K562 (cell line): Measurements from ENCODE around the gene ZBED4. TPM values are rescaled to one million over a fixed set of nuclear protein-coding genes. Genes with fewer than 3 reads are reported as not detected.

ENCODE experiments used
- ATAC-seq: fragments of 200-7000 bp; cut with Tn5 transposase; 3 replicates; pipeline ENCODE4 v1.9.1; 2020; ENCODE audit warnings: moderate library complexity
- BruUV-seq: library from RNA; stranded (reverse); fragments of 400-500 nt; replicated peaks from 2 replicates; lab custom pipeline; 2021; lab: Mats Ljungman, UMichigan
- CTCF ChIA-PET: fragments of 300-600 bp; formaldehyde crosslinking; extraction: SDS; loops from one replicate; lab custom pipeline; 2021; ENCODE audit warnings: low intra/inter-chr PET ratio; lab: Yijun Ruan, JAX
- POLR2A ChIA-PET: fragments of 300-600, 350-650 bp; sonication (Branson Sonifier 250); formaldehyde crosslinking; extraction: SDS; loops from one replicate; lab custom pipeline; 2021; ENCODE audit warnings: antibody characterized with exemption, inconsistent platforms; lab: Yijun Ruan, JAX
- DNase-seq, 4 experiments: peaks; one replicate each; pipeline versions ENCODE4 v3.0.0 to v3.0.0-alpha.2; 2011 to 2018; ENCODE audit warnings: low spot score in 3 of 4, mixed read lengths in 3 of 4; ENCODE audit errors: extremely low read depth in 1 of 4
- FAIRE-seq: peaks from 2 replicates; lab custom pipeline; 2011; peaks lifted over from hg19 to GRCh38; lab: Jason Lieb, UNC
- H2AFZ ChIP-seq: 2 replicates; pipeline ENCODE4 v1.6.0; 2011; ENCODE audit warnings: low read depth, low read length, control low read depth, inconsistent platforms
- H3K27ac ChIP-seq: fragments of 200-600 bp; 3 replicates; pipeline ENCODE4 v1.8.0; 2011; ENCODE audit warnings: low read depth, mild to moderate bottlenecking, control low read depth, inconsistent platforms, low read length, moderate library complexity, mixed read lengths; ENCODE audit errors: extremely low read depth
- H3K27me3 ChIP-seq, 2 experiments: fragments of 300-600 bp in 1 of 2; 2 replicates in 1 of 2; 3 replicates in 1 of 2; pipeline versions ENCODE4 v1.6.0 to v1.8.0; 2011; ENCODE audit warnings: inconsistent platforms in 2 of 2, low read length in 2 of 2, mild to moderate bottlenecking in 1 of 2, mixed read lengths in 1 of 2, moderate library complexity in 1 of 2; ENCODE audit not compliant: control insufficient read depth in 2 of 2, insufficient read depth in 2 of 2
- H3K36me3 ChIP-seq: fragments of 300-600 bp; 3 replicates; pipeline ENCODE4 v1.8.0; 2011; ENCODE audit warnings: mild to moderate bottlenecking, low read length, inconsistent platforms; ENCODE audit not compliant: control insufficient read depth, insufficient read depth
- H3K4me1 ChIP-seq, 2 experiments: fragments of 200-600 bp in 1 of 2; replicated peaks in 1 of 2; 2 replicates in 1 of 2; 3 replicates in 1 of 2; pipeline versions ENCODE4 v1.5.1 to v1.8.0; 2011; ENCODE audit warnings: inconsistent platforms in 2 of 2, low read length in 2 of 2, mild to moderate bottlenecking in 1 of 2, mixed read lengths in 1 of 2, moderate library complexity in 1 of 2; ENCODE audit not compliant: control insufficient read depth in 2 of 2, insufficient read depth in 2 of 2
- H3K4me2 ChIP-seq: 2 replicates; pipeline ENCODE4 v1.6.1; 2011; ENCODE audit warnings: low read length, control low read depth, inconsistent platforms, mixed read lengths; ENCODE audit not compliant: insufficient read depth
- H3K4me3 ChIP-seq: fragments of 200-600 bp; sonication (generic), shearing (Covaris generic); 2 replicates; pipeline ENCODE4 v1.5.1; 2016; ENCODE audit warnings: control low read depth, inconsistent platforms
- H3K79me2 ChIP-seq: fragments of 200-600 bp; 3 replicates; pipeline ENCODE4 v1.8.0; 2011; ENCODE audit warnings: low read length, inconsistent platforms; ENCODE audit not compliant: control insufficient read depth, insufficient read depth
- H3K9ac ChIP-seq, 2 experiments: 2 replicates each; pipeline versions ENCODE4 v1.6.0 to v1.6.1; 2011; ENCODE audit warnings: low read depth in 2 of 2, low read length in 2 of 2, control low read depth in 1 of 2, inconsistent platforms in 1 of 2, mild to moderate bottlenecking in 1 of 2, mixed read lengths in 1 of 2; ENCODE audit not compliant: insufficient read depth in 1 of 2
- H3K9me1 ChIP-seq: one replicate; pipeline ENCODE4 v1.6.0; 2011; ENCODE audit warnings: inconsistent platforms, mild to moderate bottlenecking, low read length, moderate library complexity; ENCODE audit not compliant: control insufficient read depth, insufficient read depth
- H3K9me3 ChIP-seq: replicated peaks from 2 replicates; pipeline ENCODE4 v1.5.1; 2011; ENCODE audit warnings: low read depth, low read length, inconsistent platforms; ENCODE audit not compliant: control insufficient read depth, insufficient read depth
- H4K20me1 ChIP-seq: replicated peaks from 2 replicates; pipeline ENCODE4 v1.6.1; 2011; ENCODE audit warnings: low read length, inconsistent platforms, mixed read lengths; ENCODE audit not compliant: control insufficient read depth, insufficient read depth
- BRF1 ChIP-seq: IDR thresholded peaks from 3 replicates; pipeline ENCODE4 v1.6.1; 2011; ENCODE audit warnings: borderline replicate concordance, mild to moderate bottlenecking; ENCODE audit not compliant: insufficient read length; ENCODE audit errors: extremely low read depth
- CAMTA2 ChIP-seq: fragments of 250-450 bp; sonication (Bioruptor Pico); conservative IDR thresholded peaks from 2 replicates; pipeline ENCODE4 v1.5.1; 2022
- E2F6 ChIP-seq, 2 experiments: IDR thresholded peaks; 2 replicates each; pipeline ENCODE4 v1.6.1; 2011; ENCODE audit warnings: borderline replicate concordance in 1 of 2, control low read depth in 1 of 2, low read depth in 1 of 2, low read length in 1 of 2, mild to moderate bottlenecking in 1 of 2, mixed read lengths in 1 of 2, moderate library complexity in 1 of 2; ENCODE audit not compliant: insufficient read depth in 1 of 2, insufficient read length in 1 of 2, poor library complexity in 1 of 2, severe bottlenecking in 1 of 2; ENCODE audit errors: extremely low read depth in 1 of 2
- E4F1 ChIP-seq: fragments of 250-450 bp; sonication (Bioruptor Pico); IDR thresholded peaks from 2 replicates; pipeline ENCODE4 v1.5.0; 2021; ENCODE audit warnings: mild to moderate bottlenecking, borderline replicate concordance
- FOXA1 ChIP-seq: fragments of 450-650 bp; IDR thresholded peaks from 2 replicates; pipeline ENCODE4 v1.6.1; 2016; ENCODE audit warnings: mild to moderate bottlenecking, borderline replicate concordance
- HBP1 ChIP-seq: fragments of 450-650 bp; formaldehyde crosslinking; IDR thresholded peaks from 2 replicates; pipeline ENCODE4 v1.4.0; 2022; ENCODE audit warnings: missing genetic modification characterization
- HOXB6 ChIP-seq: fragments of 250-450 bp; sonication (Bioruptor Pico); IDR thresholded peaks from 2 replicates; pipeline ENCODE4 v1.5.1; 2022; ENCODE audit warnings: mild to moderate bottlenecking, borderline replicate concordance
- MCM5 ChIP-seq: fragments of 450-650 bp; IDR thresholded peaks from 2 replicates; pipeline ENCODE4 v1.6.1; 2016; ENCODE audit warnings: low read depth
- NR2F6 ChIP-seq: fragments of 450-650 bp; formaldehyde crosslinking; IDR thresholded peaks from 2 replicates; pipeline ENCODE4 v1.4.0; 2020; ENCODE audit warnings: mild to moderate bottlenecking
- OTX1 ChIP-seq: fragments of 450-650 bp; formaldehyde crosslinking; IDR thresholded peaks from 2 replicates; pipeline ENCODE4 v1.4.0; 2022; ENCODE audit warnings: mild to moderate bottlenecking
- RBM22 ChIP-seq: fragments of 200-400 bp; formaldehyde crosslinking; IDR thresholded peaks from 2 replicates; pipeline ENCODE4 v1.6.1; 2018; ENCODE audit warnings: low read length, low read depth; ENCODE audit not compliant: poor library complexity, severe bottlenecking
- RUNX1 ChIP-seq: sonication (generic); IDR thresholded peaks from 2 replicates; pipeline ENCODE4 v1.6.1; 2016; ENCODE audit warnings: antibody characterized with exemption, low read depth
- SNRNP70 ChIP-seq: fragments of 200-400 bp; formaldehyde crosslinking; optimal IDR thresholded peaks from 2 replicates; pipeline ENCODE3; 2017; ENCODE audit warnings: low read depth, low read length
- TEAD2 ChIP-seq: fragments of 450-650 bp; IDR thresholded peaks from 2 replicates; pipeline ENCODE4 v1.6.1; 2016; ENCODE audit warnings: missing genetic modification characterization, control low read depth, missing compliant biosample characterization
- ZNF24 ChIP-seq: fragments of 450-650 bp; IDR thresholded peaks from 2 replicates; pipeline ENCODE4 v1.6.1; 2016
- ZNF282 ChIP-seq: sonication (generic); formaldehyde crosslinking; IDR thresholded peaks from 2 replicates; pipeline ENCODE4 v1.8.1; 2023; ENCODE audit warnings: missing genetic modification reagents
- ZNF354B ChIP-seq: fragments of 250-450 bp; sonication (Bioruptor Pico); IDR thresholded peaks from 2 replicates; pipeline ENCODE4 v1.4.0; 2020
- WGBS: fragments of 100-300 bp; shearing (Covaris generic); methylation state at CpG from one replicate; pipeline ENCODE4 v1.1.6; 2016; ENCODE audit warnings: low coverage, mixed read lengths; ENCODE audit not compliant: insufficient coverage; ENCODE audit errors: missing lambda C conversion rate; 5-methylcytosine and 5-hydroxymethylcytosine counted together
- in situ Hi-C: fragments of 300-500 bp; cut with MboI; formaldehyde crosslinking; loops from 4 replicates; pipeline ENCODE4 v1.15.0; 2018; ENCODE audit warnings: inconsistent platforms, mixed read lengths
- intact Hi-C: fragments of 100-400 bp; cut with micrococcal nuclease; formaldehyde crosslinking; loops from 2 replicates; pipeline ENCODE4 v1.14.2; 2022
- polyA plus RNA-seq, 8 experiments: library from polyadenylated mRNA; depleted of rRNA in 4 of 8; stranded (reverse) in 5 of 8; unstranded in 3 of 8; fragments of >200 nt; fragmentation: Nextera tagmentation in 2 of 8; fragmentation: Illumina TruSeq in 1 of 8; extraction: Ambion mirVana in 2 of 8; extraction: Trizol in 1 of 8; gene quantifications; 2 replicates each; pipeline versions ENCODE4 v1.2.1 to v1.2.3, GENCODE V29; 2011 to 2014; ENCODE audit warnings: inconsistent platforms in 1 of 8, missing spikeins in 1 of 8
- total RNA-seq, 7 experiments: library from RNA; depleted of rRNA in 6 of 7; stranded (reverse); fragments of >200 nt in 6 of 7; fragmentation: Illumina TruSeq in 2 of 7; extraction: Trizol in 2 of 7; gene quantifications; 2 replicates each; pipeline versions ENCODE4 v1.2.1 to v1.2.3, GENCODE V29; 2011 to 2021; ENCODE audit warnings: low replicate concordance in 1 of 7
- TF ChIP-seq, protein P1 (sequence below): fragments of 250-450 bp; sonication (Bioruptor Pico); IDR thresholded peaks from 2 replicates; pipeline ENCODE4 v1.4.0; 2020

ZBED4 gene
- total and polyA plus RNA-seq, 9 of the 15 experiments (the other 6 are each of a cell fraction or from before 2014, with no cell fraction given), result 1.5 to 16.8 (median 7.4) TPM

DNA sequence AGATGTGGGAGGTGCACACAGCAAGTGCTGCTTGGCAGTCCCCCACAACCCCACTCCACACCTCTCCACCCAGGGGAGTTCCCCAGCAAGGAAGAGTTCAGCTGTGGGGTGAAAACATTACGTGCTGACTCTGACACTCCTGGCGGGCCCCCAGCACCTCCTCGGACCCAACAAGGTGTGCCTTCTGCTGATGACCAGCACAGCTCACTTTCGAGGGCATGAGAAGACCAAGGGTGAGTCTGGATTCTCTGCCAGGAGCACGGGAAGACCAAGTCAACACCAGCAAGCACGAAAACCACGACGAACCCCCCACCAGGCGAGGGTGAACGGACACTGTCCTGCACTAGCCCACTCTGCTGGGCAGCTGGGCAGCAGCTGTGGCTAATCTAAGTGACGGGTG is 63.2 kb downstream of the ZBED4 start:
- Histone ChIP-seq H3K9me1 (no peaks in the 10 kb centered on the region), H2AFZ (no peak overlapping the region), H3K4me3 (no peak overlapping the region), H3K9me3 (no peaks in the 10 kb centered on the region), H3K27ac (no peak overlapping the region), H3K36me3 (peaks cover 18% of the 10 kb centered on the region; the same call in 2 of the 3 replicates), H4K20me1 (0 out of 2 replicates have a peak, but pooled peaks cover 3% of the 10 kb centered on the region), H3K79me2 (peaks cover 14% of the 10 kb centered on the region), H3K4me1 (peaks cover 6 to 32% of the 10 kb centered on the region in 2 experiments; a peak in 4 of 5 replicates), H3K4me2 (peak overlapping the region; percentile 84), H3K27me3 (no peaks in the 10 kb centered on the region), H3K9ac (peak overlapping the region; percentile 83 to 87; a peak in 3 of 4 replicates)
- no peak for DNase-seq
- ATAC-seq, result no peak
- ChIA-PET POLR2A (interaction anchor here (1.1 kb wide), 1 partner anchor 740 kb away, joined by 3 read pairs; no protein-coding TSS in a partner anchor), CTCF (no interaction called here)
- intact Hi-C loops (loop anchor here (5.0 kb wide), 1 partner anchor 150 kb away; no protein-coding TSS in a partner anchor), in situ Hi-C loops (loop anchor here (10.0 kb wide), 1 partner anchor 92 kb away; the partner anchor contains the start of gene BRD1)
- no peak for FAIRE-seq
- TSS peak; percentile 47 for BruUV-seq
- WGBS, result 56% methylated on average over 6 of the region's 11 CpGs
- TF ChIP-seq RUNX1, result no peak
- TF ChIP-seq HOXB6 (CRISPR knock-in tag), result no peak
- TF ChIP-seq E2F6 (IDR thresholded peaks at IDR 0.05; ENCODE audit: borderline replicate concordance in 1 of 2, extremely low read depth in 1 of 2, insufficient read depth in 1 of 2, insufficient read length in 1 of 2, low read depth in 1 of 2, low read length in 1 of 2, poor library complexity in 1 of 2, severe bottlenecking in 1 of 2), result no peak
- TF ChIP-seq FOXA1, result no peak
- TF ChIP-seq SNRNP70, result no peak
- TF ChIP-seq E4F1 (CRISPR knock-in tag), result no peak
- no peak for TF ChIP-seq CAMTA2 (CRISPR knock-in tag)
- no peak for TF ChIP-seq MCM5
- TF ChIP-seq BRF1, result no peak
- no peak for TF ChIP-seq ZNF354B (CRISPR knock-in tag)
- TF ChIP-seq TEAD2, result no peak
- TF ChIP-seq NR2F6 (CRISPR knock-in tag), result no peak
- no peak for TF ChIP-seq HBP1 (CRISPR knock-in tag)
- no peak for TF ChIP-seq RBM22
- TF ChIP-seq ZNF282 (CRISPR knock-in tag), result no peak
- TF ChIP-seq OTX1 (CRISPR knock-in tag), result no peak
- no peak for TF ChIP-seq ZNF24
- TF ChIP-seq, protein P1, sequence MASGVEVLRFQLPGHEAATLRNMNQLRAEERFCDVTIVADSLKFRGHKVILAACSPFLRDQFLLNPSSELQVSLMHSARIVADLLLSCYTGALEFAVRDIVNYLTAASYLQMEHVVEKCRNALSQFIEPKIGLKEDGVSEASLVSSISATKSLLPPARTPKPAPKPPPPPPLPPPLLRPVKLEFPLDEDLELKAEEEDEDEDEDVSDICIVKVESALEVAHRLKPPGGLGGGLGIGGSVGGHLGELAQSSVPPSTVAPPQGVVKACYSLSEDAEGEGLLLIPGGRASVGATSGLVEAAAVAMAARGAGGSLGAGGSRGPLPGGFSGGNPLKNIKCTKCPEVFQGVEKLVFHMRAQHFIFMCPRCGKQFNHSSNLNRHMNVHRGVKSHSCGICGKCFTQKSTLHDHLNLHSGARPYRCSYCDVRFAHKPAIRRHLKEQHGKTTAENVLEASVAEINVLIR (CRISPR knock-in tag), result no peak
